GM12878 (cell line): Measurements from ENCODE around the gene HMGCLL1. TPM values are rescaled to one million over a fixed set of nuclear protein-coding genes. Genes with fewer than 3 reads are reported as not detected.

Experiments
- ATAC-seq: fragments of 200-7000 bp; cut with Tn5 transposase; 3 replicates; pipeline ENCODE4 v1.9.1; 2020; ENCODE audit warnings: mild to moderate bottlenecking, moderate library complexity
- BruUV-seq: library from RNA; stranded (reverse); fragments of 400-500 nt; replicated peaks from 2 replicates; lab custom pipeline; 2021; lab: Mats Ljungman, UMichigan
- CTCF ChIA-PET: fragments of 300-600 bp; sonication (Branson Sonifier 250); formaldehyde crosslinking; extraction: SDS; loops from one replicate; lab custom pipeline; 2021; ENCODE audit warnings: inconsistent platforms; lab: Yijun Ruan, JAX
- POLR2A ChIA-PET: fragments of 350-600 bp; formaldehyde crosslinking; extraction: SDS; loops from one replicate; lab custom pipeline; 2021; ENCODE audit warnings: inconsistent platforms; lab: Charles Lee
- RAD21 ChIA-PET: fragments of 300-600 bp; sonication (Branson Sonifier 250); formaldehyde crosslinking; loops from one replicate; lab custom pipeline; 2023; ENCODE audit warnings: antibody characterized with exemption; ENCODE audit not compliant: unreplicated experiment; lab: Charles Lee
- SMC1A ChIA-PET: fragments of 300-600 bp; sonication (Branson Sonifier 250); formaldehyde crosslinking; loops from one replicate; lab custom pipeline; 2023; ENCODE audit not compliant: unreplicated experiment, uncharacterized antibody; lab: Charles Lee
- DNase-seq: peaks from one replicate; pipeline ENCODE4 v3.0.0-alpha.2; 2011; ENCODE audit warnings: low read depth, low spot score
- FAIRE-seq: peaks from 3 replicates; lab custom pipeline; 2011; peaks lifted over from hg19 to GRCh38; lab: Jason Lieb, UNC
- H2AFZ ChIP-seq: 2 replicates; pipeline ENCODE4 v1.6.0; 2011; ENCODE audit warnings: low read depth, low read length, control low read depth; ENCODE audit not compliant: control insufficient read depth
- H3K27ac ChIP-seq: 2 replicates; pipeline ENCODE4 v1.5.1; 2011; ENCODE audit warnings: control low read depth; ENCODE audit not compliant: control insufficient read depth, insufficient read depth
- H3K27me3 ChIP-seq, 2 experiments: replicated peaks in 1 of 2; 2 replicates each; pipeline versions ENCODE4 v1.6.0 to v1.6.1; 2011; ENCODE audit warnings: low read length in 1 of 2; ENCODE audit not compliant: control insufficient read depth in 2 of 2, insufficient read depth in 2 of 2
- H3K36me3 ChIP-seq, 2 experiments: 2 replicates each; pipeline ENCODE4 v1.5.1; 2011; ENCODE audit warnings: low read length in 1 of 2; ENCODE audit not compliant: control insufficient read depth in 2 of 2, insufficient read depth in 2 of 2
- H3K4me1 ChIP-seq: 2 replicates; pipeline ENCODE4 v1.6.1; 2011; ENCODE audit warnings: mild to moderate bottlenecking, low read length, moderate library complexity, mixed read lengths; ENCODE audit not compliant: control insufficient read depth, insufficient read depth
- H3K4me2 ChIP-seq: 2 replicates; pipeline ENCODE4 v1.6.0; 2011; ENCODE audit warnings: control low read depth; ENCODE audit not compliant: control insufficient read depth, insufficient read depth
- H3K4me3 ChIP-seq: fragments of 200-600 bp; sonication (generic); 2 replicates; pipeline ENCODE4 v1.5.1; 2016
- H3K79me2 ChIP-seq: 2 replicates; pipeline ENCODE4 v1.6.0; 2011; ENCODE audit warnings: low read length; ENCODE audit not compliant: control insufficient read depth, insufficient read depth
- H3K9ac ChIP-seq: 2 replicates; pipeline ENCODE4 v1.8.0; 2011; ENCODE audit warnings: low read length, control low read depth, mixed read lengths; ENCODE audit not compliant: control insufficient read depth, insufficient read depth
- H3K9me3 ChIP-seq: replicated peaks from 3 replicates; pipeline ENCODE4 v1.5.1; 2011; ENCODE audit warnings: mild to moderate bottlenecking, low read length; ENCODE audit not compliant: control insufficient read depth, insufficient read depth
- H4K20me1 ChIP-seq: 2 replicates; pipeline ENCODE4 v1.6.0; 2011; ENCODE audit not compliant: control insufficient read depth, insufficient read depth
- ASH2L ChIP-seq: fragments of 300-600, 200-600 bp; sonication (generic); IDR thresholded peaks from 2 replicates; pipeline ENCODE4 v1.6.1; 2017; ENCODE audit warnings: low read depth, mild to moderate bottlenecking, borderline replicate concordance
- ATF7 ChIP-seq: fragments of 450-650 bp; IDR thresholded peaks from 2 replicates; pipeline ENCODE4 v1.6.1; 2016; ENCODE audit warnings: low read depth, mild to moderate bottlenecking
- BHLHE40 ChIP-seq, 2 experiments: fragments of 450-650 bp in 1 of 2; IDR thresholded peaks; 2 replicates each; pipeline ENCODE4 v1.6.1; 2011 to 2017; ENCODE audit warnings: low read depth in 2 of 2, borderline replicate concordance in 1 of 2, improper control_type of control experiment in 1 of 2, low read length in 1 of 2, mild to moderate bottlenecking in 1 of 2
- IRF4 ChIP-seq: IDR thresholded peaks from 2 replicates; pipeline ENCODE4 v1.6.1; 2011; ENCODE audit warnings: low read depth, low read length
- MEF2B ChIP-seq: fragments of 450-650 bp; IDR thresholded peaks from 2 replicates; pipeline ENCODE4 v1.6.1; 2018; ENCODE audit warnings: mild to moderate bottlenecking, moderate library complexity; ENCODE audit not compliant: partially characterized antibody, poor library complexity, severe bottlenecking
- MTA3 ChIP-seq: IDR thresholded peaks from 2 replicates; pipeline ENCODE4 v1.6.1; 2012; ENCODE audit warnings: low read length, inconsistent platforms, borderline replicate concordance
- NR2C2 ChIP-seq: IDR thresholded peaks from 2 replicates; pipeline ENCODE4 v1.6.1; 2011; ENCODE audit warnings: borderline replicate concordance, low read depth; ENCODE audit not compliant: control insufficient read depth, insufficient read length
- SMAD5 ChIP-seq: IDR thresholded peaks from 2 replicates; pipeline ENCODE4 v1.6.1; 2016; ENCODE audit warnings: antibody characterized with exemption, low read depth
- SRF ChIP-seq, 2 experiments: IDR thresholded peaks; 2 replicates each; pipeline ENCODE4 v1.6.1; 2011; ENCODE audit warnings: low read depth in 2 of 2, low read length in 2 of 2, mild to moderate bottlenecking in 1 of 2, moderate library complexity in 1 of 2
- ZBED1 ChIP-seq: IDR thresholded peaks from 2 replicates; pipeline ENCODE4 v1.6.1; 2016; ENCODE audit warnings: borderline replicate concordance
- ZNF217 ChIP-seq: fragments of 450-650 bp; IDR thresholded peaks from 2 replicates; pipeline ENCODE4 v1.6.1; 2017; ENCODE audit warnings: antibody characterized with exemption, mild to moderate bottlenecking
- WGBS: methylation state at CpG from one replicate; pipeline ENCODE4 v1.1.6; 2016; ENCODE audit warnings: low lambda C conversion rate; ENCODE audit not compliant: insufficient replicate concordance, insufficient coverage; ENCODE audit errors: missing lambda C conversion rate; 5-methylcytosine and 5-hydroxymethylcytosine counted together
- in situ Hi-C: fragments of 300-500 bp; cut with MboI; formaldehyde crosslinking; loops from 9 replicates; pipeline ENCODE4 v1.14.3; 2018; ENCODE audit warnings: mixed read lengths
- intact Hi-C: fragments of 100-400 bp; cut with micrococcal nuclease; formaldehyde crosslinking; loops from one replicate; pipeline ENCODE4 v1.14.2; 2022; ENCODE audit not compliant: unreplicated experiment
- polyA plus RNA-seq, 11 experiments: library from polyadenylated mRNA; depleted of rRNA in 4 of 11; unstranded in 6 of 11; stranded (reverse) in 5 of 11; fragments of >200 nt; fragmentation: Nextera tagmentation in 4 of 11; fragmentation: Illumina TruSeq in 1 of 11; extraction: Ambion mirVana in 4 of 11; extraction: Trizol in 1 of 11; gene quantifications; 1 replicate in 1 of 11; 2 replicates in 10 of 11; pipeline versions ENCODE4 v1.2.1 to v1.2.3, GENCODE V29; 2011 to 2016; ENCODE audit warnings: inconsistent platforms in 2 of 11, missing spikeins in 2 of 11, low read depth in 1 of 11
- total RNA-seq, 4 experiments: library from RNA; depleted of rRNA in 3 of 4; stranded (reverse); fragments of >200 nt in 3 of 4; fragmentation: Illumina TruSeq in 1 of 4; extraction: Trizol in 1 of 4; gene quantifications; 2 replicates each; pipeline versions ENCODE4 v1.2.1 to v1.2.3, GENCODE V29; 2013 to 2021
- TF ChIP-seq, protein P1 (sequence below): fragments of 450-650 bp; IDR thresholded peaks from 2 replicates; pipeline ENCODE4 v1.6.1; 2018; ENCODE audit warnings: mild to moderate bottlenecking, low read depth, moderate library complexity; ENCODE audit not compliant: partially characterized antibody
- TF ChIP-seq, protein P2 (sequence below): fragments of 450-650 bp; IDR thresholded peaks from 2 replicates; pipeline ENCODE4 v1.6.1; 2016; ENCODE audit warnings: mild to moderate bottlenecking

Gene HMGCLL1
- total and polyA plus RNA-seq, 10 of the 15 experiments (the other 5 are each of a cell fraction or from before 2014, with no cell fraction given) = not detected

DNA sequence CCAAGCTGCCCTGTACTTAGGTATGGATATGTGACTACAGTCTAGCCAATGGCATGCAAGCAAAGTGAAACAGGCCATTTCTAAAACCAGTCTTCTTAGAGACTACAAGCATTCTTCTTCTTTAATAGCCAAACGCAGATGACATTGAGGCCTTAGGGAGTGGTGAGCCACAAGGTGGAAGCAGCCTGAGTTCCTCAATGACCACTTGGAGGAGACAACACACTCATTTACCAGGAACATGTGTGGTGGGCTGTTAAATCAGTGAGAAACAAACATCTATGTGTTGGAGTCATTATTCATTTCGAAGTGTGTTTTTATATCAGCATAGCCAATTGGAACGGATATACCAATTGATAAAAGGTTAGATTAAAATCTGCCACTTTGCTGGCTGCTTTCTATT, 129.8 kb downstream of the HMGCLL1 start:
- Histone ChIP-seq H3K9me3 (no peaks in the 10 kb centered on the region), H2AFZ (no peak overlapping the region), H3K79me2 (no peaks in the 10 kb centered on the region), H3K27ac (no peak overlapping the region), H3K4me2 (no peak overlapping the region), H4K20me1 (no peaks in the 10 kb centered on the region), H3K9ac (no peak overlapping the region), H3K36me3 (no peaks in the 10 kb centered on the region), H3K27me3 (no peaks in the 10 kb centered on the region), H3K4me1 (no peaks in the 10 kb centered on the region), H3K4me3 (no peak overlapping the region)
- WGBS = 37% methylated on average over 3 of the region's 3 CpGs
- FAIRE-seq (no peak), DNase-seq (no peak), ATAC-seq (no peak)
- SMC1A ChIA-PET = interaction anchor here (1.2 kb wide), 1 partner anchor 198 kb away, joined by 3 read pairs; no protein-coding TSS in a partner anchor
- POLR2A ChIA-PET = no interaction called here
- in situ Hi-C loops (no loop called here), intact Hi-C loops (loop anchor here (5.0 kb wide), 2 partner anchors 503 to 843 kb away; no protein-coding TSS in a partner anchor)
- no TSS peak for BruUV-seq
- RAD21 ChIA-PET = no interaction called here
- TF ChIP-seq BHLHE40 (IDR thresholded peaks at IDR 0.05; ENCODE audit: borderline replicate concordance in 1 of 2, low read depth in 2 of 2, low read length in 1 of 2) = no peak
- TF ChIP-seq IRF4 = no peak
- no peak for TF ChIP-seq SRF (IDR thresholded peaks at IDR 0.05; ENCODE audit: low read depth in 2 of 2, low read length in 2 of 2)
- no peak for TF ChIP-seq SMAD5
- CTCF ChIA-PET = interaction anchor here (0.7 kb wide), 1 partner anchor 11 kb away, joined by 3 read pairs; no protein-coding TSS in a partner anchor

DNA sequence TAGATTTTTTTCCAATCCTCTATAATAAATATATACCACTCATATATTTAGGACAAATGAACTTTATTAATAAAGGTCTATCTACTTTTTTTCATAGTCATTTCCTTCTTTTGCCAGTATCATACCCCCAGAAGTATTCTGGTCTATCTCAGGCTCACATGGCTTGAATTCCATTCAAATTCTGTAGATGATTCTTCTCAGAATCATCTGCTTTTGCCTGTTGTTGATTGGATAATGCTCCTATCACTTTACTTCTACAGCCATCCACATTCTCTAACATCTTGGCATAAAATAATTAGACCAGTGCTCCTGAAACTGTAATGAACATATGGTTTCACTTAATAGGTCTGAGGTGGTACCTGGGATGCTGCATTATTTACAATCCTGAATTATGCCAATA, 130.5 kb downstream of the HMGCLL1 start:
- RAD21 ChIA-PET = no interaction called here
- Histone ChIP-seq H3K9ac (no peak overlapping the region), H3K36me3 (no peaks in the 10 kb centered on the region), H3K4me1 (no peaks in the 10 kb centered on the region), H3K27ac (no peak overlapping the region), H3K4me2 (no peak overlapping the region), H3K9me3 (no peaks in the 10 kb centered on the region), H3K79me2 (no peaks in the 10 kb centered on the region), H2AFZ (no peak overlapping the region), H3K4me3 (no peak overlapping the region), H4K20me1 (no peaks in the 10 kb centered on the region), H3K27me3 (no peaks in the 10 kb centered on the region)
- DNase-seq (no peak), ATAC-seq (no peak), FAIRE-seq (no peak)
- intact Hi-C loops = loop anchor here (5.0 kb wide), 2 partner anchors 504 to 844 kb away; no protein-coding TSS in a partner anchor
- BruUV-seq = no TSS peak
- in situ Hi-C loops = no loop called here
- SMC1A ChIA-PET = no interaction called here
- POLR2A ChIA-PET = no interaction called here
- CTCF ChIA-PET = interaction anchor here (0.6 kb wide), 1 partner anchor 437 kb away, joined by 3 read pairs; no protein-coding TSS in a partner anchor
- TF ChIP-seq NR2C2 (no peak), MTA3 (no peak), MEF2B (no peak), ASH2L (no peak), ZBED1 (no peak), SMAD5 (no peak), ATF7 (no peak), ZNF217 (no peak)
- TF ChIP-seq, protein P1, sequence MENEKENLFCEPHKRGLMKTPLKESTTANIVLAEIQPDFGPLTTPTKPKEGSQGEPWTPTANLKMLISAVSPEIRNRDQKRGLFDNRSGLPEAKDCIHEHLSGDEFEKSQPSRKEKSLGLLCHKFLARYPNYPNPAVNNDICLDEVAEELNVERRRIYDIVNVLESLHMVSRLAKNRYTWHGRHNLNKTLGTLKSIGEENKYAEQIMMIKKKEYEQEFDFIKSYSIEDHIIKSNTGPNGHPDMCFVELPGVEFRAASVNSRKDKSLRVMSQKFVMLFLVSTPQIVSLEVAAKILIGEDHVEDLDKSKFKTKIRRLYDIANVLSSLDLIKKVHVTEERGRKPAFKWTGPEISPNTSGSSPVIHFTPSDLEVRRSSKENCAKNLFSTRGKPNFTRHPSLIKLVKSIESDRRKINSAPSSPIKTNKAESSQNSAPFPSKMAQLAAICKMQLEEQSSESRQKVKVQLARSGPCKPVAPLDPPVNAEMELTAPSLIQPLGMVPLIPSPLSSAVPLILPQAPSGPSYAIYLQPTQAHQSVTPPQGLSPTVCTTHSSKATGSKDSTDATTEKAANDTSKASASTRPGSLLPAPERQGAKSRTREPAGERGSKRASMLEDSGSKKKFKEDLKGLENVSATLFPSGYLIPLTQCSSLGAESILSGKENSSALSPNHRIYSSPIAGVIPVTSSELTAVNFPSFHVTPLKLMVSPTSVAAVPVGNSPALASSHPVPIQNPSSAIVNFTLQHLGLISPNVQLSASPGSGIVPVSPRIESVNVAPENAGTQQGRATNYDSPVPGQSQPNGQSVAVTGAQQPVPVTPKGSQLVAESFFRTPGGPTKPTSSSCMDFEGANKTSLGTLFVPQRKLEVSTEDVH = no peak
- TF ChIP-seq, protein P2, sequence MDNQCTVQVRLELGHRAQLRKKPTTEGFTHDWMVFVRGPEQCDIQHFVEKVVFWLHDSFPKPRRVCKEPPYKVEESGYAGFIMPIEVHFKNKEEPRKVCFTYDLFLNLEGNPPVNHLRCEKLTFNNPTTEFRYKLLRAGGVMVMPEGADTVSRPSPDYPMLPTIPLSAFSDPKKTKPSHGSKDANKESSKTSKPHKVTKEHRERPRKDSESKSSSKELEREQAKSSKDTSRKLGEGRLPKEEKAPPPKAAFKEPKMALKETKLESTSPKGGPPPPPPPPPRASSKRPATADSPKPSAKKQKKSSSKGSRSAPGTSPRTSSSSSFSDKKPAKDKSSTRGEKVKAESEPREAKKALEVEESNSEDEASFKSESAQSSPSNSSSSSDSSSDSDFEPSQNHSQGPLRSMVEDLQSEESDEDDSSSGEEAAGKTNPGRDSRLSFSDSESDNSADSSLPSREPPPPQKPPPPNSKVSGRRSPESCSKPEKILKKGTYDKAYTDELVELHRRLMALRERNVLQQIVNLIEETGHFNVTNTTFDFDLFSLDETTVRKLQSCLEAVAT = no peak
